GM23248 (cell line): ENCODE measurements around the gene KCNN4. TPM values are rescaled to one million over a fixed set of nuclear protein-coding genes. Genes with fewer than 3 reads are reported as not detected.
A peak's percentile ranks its signal among the peaks of the same experiment; 100 is the strongest.

Experiments used
- DNase-seq: peaks from one replicate; pipeline ENCODE4 v3.0.0-alpha.2; 2015
- H2AFZ ChIP-seq: fragments of 200-600 bp; sonication (generic); 2 replicates; pipeline ENCODE4 v1.6.1; 2016; ENCODE audit warnings: antibody characterized with exemption
- H3F3A ChIP-seq: fragments of 200-600 bp; sonication (generic); 2 replicates; pipeline ENCODE4 v1.6.1; 2016; ENCODE audit warnings: mild to moderate bottlenecking, antibody characterized with exemption, mixed run types; ENCODE audit not compliant: insufficient read depth
- H3K27ac ChIP-seq: fragments of 200-600 bp; sonication (generic); 2 replicates; pipeline ENCODE4 v1.5.1; 2016; ENCODE audit warnings: mild to moderate bottlenecking
- H3K27me3 ChIP-seq: fragments of 200-600 bp; sonication (generic); replicated peaks from 2 replicates; pipeline ENCODE4 v1.6.1; 2016; ENCODE audit warnings: mild to moderate bottlenecking; ENCODE audit not compliant: insufficient read depth
- H3K36me3 ChIP-seq: fragments of 200-600 bp; sonication (generic); 2 replicates; pipeline ENCODE4 v1.6.1; 2016; ENCODE audit warnings: low read depth, mild to moderate bottlenecking
- H3K4me1 ChIP-seq: fragments of 200-600 bp; sonication (generic); 2 replicates; pipeline ENCODE4 v1.6.1; 2016; ENCODE audit warnings: mild to moderate bottlenecking; ENCODE audit not compliant: insufficient read depth
- H3K4me2 ChIP-seq: fragments of 200-600 bp; sonication (generic); one replicate; pipeline ENCODE4 v1.6.1; 2016; ENCODE audit warnings: mild to moderate bottlenecking; ENCODE audit not compliant: unreplicated experiment
- H3K4me3 ChIP-seq: fragments of 200-600 bp; sonication (generic); 2 replicates; pipeline ENCODE4 v1.5.1; 2016; ENCODE audit warnings: mild to moderate bottlenecking
- H3K79me2 ChIP-seq: fragments of 200-600 bp; sonication (generic); 2 replicates; pipeline ENCODE4 v1.6.1; 2016; ENCODE audit warnings: mild to moderate bottlenecking; ENCODE audit not compliant: insufficient read depth
- H3K9ac ChIP-seq: fragments of 200-600 bp; sonication (generic); 2 replicates; pipeline ENCODE4 v1.6.1; 2016; ENCODE audit warnings: mild to moderate bottlenecking
- H3K9me2 ChIP-seq: fragments of 200-600 bp; sonication (generic); 2 replicates; pipeline ENCODE4 v1.6.1; 2016; ENCODE audit warnings: mixed run types, mild to moderate bottlenecking, moderate library complexity; ENCODE audit not compliant: insufficient read depth
- H3K9me3 ChIP-seq: fragments of 200-600 bp; sonication (generic); one replicate; pipeline ENCODE4 v1.6.1; 2017; ENCODE audit warnings: low read depth
- H4K20me1 ChIP-seq: fragments of 200-600 bp; sonication (generic); 2 replicates; pipeline ENCODE4 v1.6.0; 2016; ENCODE audit not compliant: insufficient read depth
- EZH2 ChIP-seq: fragments of 200-600 bp; sonication (generic); IDR thresholded peaks from 2 replicates; pipeline ENCODE4 v1.6.1; 2018; ENCODE audit warnings: antibody characterized with exemption, mild to moderate bottlenecking; ENCODE audit not compliant: insufficient read depth, poor library complexity, severe bottlenecking
- EZH2phosphoT487 ChIP-seq: fragments of 200-600 bp; sonication (generic); IDR thresholded peaks from 2 replicates; pipeline ENCODE4 v1.6.1; 2018; ENCODE audit warnings: antibody characterized with exemption, moderate library complexity, mild to moderate bottlenecking, low read depth; ENCODE audit not compliant: insufficient read depth
- WGBS, 2 experiments: methylation state at CpG; one replicate each; pipeline ENCODE4 v1.1.6; 2015 to 2017; ENCODE audit warnings: low lambda C conversion rate in 2 of 2, low coverage in 1 of 2; ENCODE audit errors: missing lambda C conversion rate in 2 of 2; 5-methylcytosine and 5-hydroxymethylcytosine counted together
- in situ Hi-C: fragments of 300-500 bp; cut with MboI; formaldehyde crosslinking; loops from 2 replicates; pipeline ENCODE4 v1.15.0; 2020
- polyA plus RNA-seq: library from polyadenylated mRNA; unstranded; fragments of >200 nt; fragmentation: Nextera tagmentation; extraction: Ambion mirVana; gene quantifications from 2 replicates; pipeline ENCODE4 v1.2.1, GENCODE V29; 2016
- total RNA-seq: library from RNA; depleted of rRNA; stranded (reverse); fragments of >200 nt; shearing (Covaris generic); gene quantifications from 2 replicates; pipeline ENCODE4 v1.2.3, GENCODE V29; 2014

KCNN4 gene
- total and polyA plus RNA-seq, 2 experiments from 2014 or later, result 9.4 to 13.7 TPM

- H3K9me3 ChIP-seq, result no peaks in the 10 kb centered on the region
- H3K27me3 ChIP-seq, result no peaks in the 10 kb centered on the region
- TF ChIP-seq EZH2 (no peak), EZH2phosphoT487 (no peak)
- peak overlapping the region; percentile 95 for H3K9ac ChIP-seq
- peak overlapping the region; percentile 95 for H3K27ac ChIP-seq
- DNase-seq, result no peak
- H4K20me1 ChIP-seq, result no peaks in the 10 kb centered on the region
- H3K4me1 ChIP-seq, result peaks cover 63% of the 10 kb centered on the region
- H3K36me3 ChIP-seq, result peaks cover 15% of the 10 kb centered on the region; the same call in 1 of the 2 replicates
- H3K9me2 ChIP-seq, result no peaks in the 10 kb centered on the region
- H3K4me3 ChIP-seq, result peak overlapping the region; percentile 87
- H3K4me2 ChIP-seq, result peak overlapping the region; percentile 88
- 1 to 2% methylated on average over 11 of the region's 11 CpGs for WGBS, 2 experiments
- H2AFZ ChIP-seq, result peak overlapping the region; percentile 49
- peaks cover 43% of the 10 kb centered on the region for H3K79me2 ChIP-seq
- in situ Hi-C loops, result no loop called here
- H3F3A ChIP-seq, result peaks cover 65% of the 10 kb centered on the region
Observed at GRCh38 chr19:43754253-43754502, 26.6 kb downstream of the KCNN4 start.

DNA sequence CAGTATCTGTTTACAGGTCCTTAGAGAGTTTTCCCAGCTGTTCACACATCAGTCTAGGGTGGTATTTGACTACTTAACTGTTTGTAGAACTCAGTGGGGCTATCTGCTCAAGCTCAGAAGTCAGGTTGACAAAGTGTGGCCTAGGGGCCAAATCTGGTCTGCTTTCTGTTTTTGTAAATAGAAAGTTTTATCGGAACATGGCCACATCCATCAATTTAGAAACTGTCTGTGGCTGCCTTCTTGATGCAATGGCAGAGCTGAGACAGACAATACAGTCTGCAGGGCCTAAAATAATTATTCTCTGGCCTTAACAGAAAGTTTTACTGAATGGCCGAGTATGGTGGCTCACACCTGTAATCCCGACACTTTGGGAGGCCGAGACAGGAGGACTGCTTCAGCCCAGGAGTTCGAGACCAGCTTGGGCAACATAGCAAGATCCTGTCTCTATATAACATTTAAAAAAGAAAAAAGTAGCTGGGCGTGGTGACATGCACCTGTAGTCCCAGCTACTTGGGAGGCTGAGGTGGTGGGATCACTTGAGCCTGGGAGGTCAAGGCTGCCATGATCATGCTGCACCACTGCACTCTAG, 28.4 kb downstream of the KCNN4 start:
- no peak for DNase-seq
- Histone ChIP-seq H3K9me2 (no peaks in the 10 kb centered on the region), H3K4me3 (peak overlapping the region; percentile 58), H3K27ac (peak overlapping the region; percentile 95), H3K27me3 (no peaks in the 10 kb centered on the region), H3K9me3 (no peaks in the 10 kb centered on the region), H3K9ac (peak overlapping the region; percentile 26; the same call in 1 of the 2 replicates), H4K20me1 (no peaks in the 10 kb centered on the region), H3F3A (peaks cover 48% of the 10 kb centered on the region), H3K36me3 (peaks cover 18% of the 10 kb centered on the region; the same call in 1 of the 2 replicates), H3K4me1 (peaks cover 45% of the 10 kb centered on the region), H3K79me2 (peaks cover 56% of the 10 kb centered on the region), H3K4me2 (peak overlapping the region; percentile 71), H2AFZ (no peak overlapping the region)
- TF ChIP-seq EZH2, result no peak
- TF ChIP-seq EZH2phosphoT487, result no peak
- in situ Hi-C loops, result no loop called here
- WGBS, 2 experiments, result 95 to 98% methylated on average over 6 of the region's 6 CpGs

- Histone ChIP-seq H3K79me2 (peaks cover 56% of the 10 kb centered on the region), H3K9me3 (no peaks in the 10 kb centered on the region), H2AFZ (no peak overlapping the region), H3K36me3 (peaks cover 20% of the 10 kb centered on the region; the same call in 1 of the 2 replicates), H3K4me1 (peaks cover 38% of the 10 kb centered on the region), H3K27me3 (no peaks in the 10 kb centered on the region), H3K4me2 (peak overlapping the region; percentile 71), H3K27ac (peak overlapping the region; percentile 95), H3K9me2 (no peaks in the 10 kb centered on the region), H3K4me3 (no peak overlapping the region), H3K9ac (no peak overlapping the region; the same call in 1 of the 2 replicates), H3F3A (peaks cover 43% of the 10 kb centered on the region), H4K20me1 (no peaks in the 10 kb centered on the region)
- peak; percentile 77 for DNase-seq
- WGBS, 2 experiments, result 96 to 97% methylated on average over 4 of the region's 4 CpGs
- no peak for TF ChIP-seq EZH2phosphoT487
- TF ChIP-seq EZH2, result no peak
- in situ Hi-C loops, result no loop called here
Observed at GRCh38 chr19:43751466-43752220, 29.1 kb downstream of the KCNN4 start.

- H3K27ac ChIP-seq, result no peak overlapping the region
- H3K9me2 ChIP-seq, result no peaks in the 10 kb centered on the region
- H3K9me3 ChIP-seq, result no peaks in the 10 kb centered on the region
- DNase-seq, result no peak
- peaks cover 28% of the 10 kb centered on the region for H3K4me1 ChIP-seq
- no peak overlapping the region for H2AFZ ChIP-seq
- in situ Hi-C loops, result loop anchor here (5.0 kb wide), 1 partner anchor 37 kb away; no protein-coding TSS in a partner anchor
- H3K4me2 ChIP-seq, result no peak overlapping the region
- peaks cover 31% of the 10 kb centered on the region for H3F3A ChIP-seq
- 97% methylated on average over 1 of the region's 1 CpG for whole genome bisulfite sequencing, 2 experiments
- H3K79me2 ChIP-seq, result peaks cover 56% of the 10 kb centered on the region
- H3K9ac ChIP-seq, result no peak overlapping the region
- no peak for TF ChIP-seq EZH2
- TF ChIP-seq EZH2phosphoT487, result no peak
- no peaks in the 10 kb centered on the region for H4K20me1 ChIP-seq
- peaks cover 29% of the 10 kb centered on the region for H3K36me3 ChIP-seq
- no peak overlapping the region for H3K4me3 ChIP-seq
- no peaks in the 10 kb centered on the region for H3K27me3 ChIP-seq
Observed at GRCh38 chr19:43749898-43750297, 30.9 kb downstream of the KCNN4 start.
